Measurements from ENCODE around the gene FBXL4. TPM values are rescaled to one million over a fixed set of nuclear protein-coding genes. Genes with fewer than 3 reads are reported as not detected.
A peak's percentile ranks its signal among the peaks of the same experiment; 100 is the strongest.

FBXL4 gene
- total and polyA plus RNA-seq, 10 of the 15 experiments (the other 5 are each of a cell fraction or from before 2014, with no cell fraction given) = 2.9 to 16.9 (median 7.2) TPM

DNA sequence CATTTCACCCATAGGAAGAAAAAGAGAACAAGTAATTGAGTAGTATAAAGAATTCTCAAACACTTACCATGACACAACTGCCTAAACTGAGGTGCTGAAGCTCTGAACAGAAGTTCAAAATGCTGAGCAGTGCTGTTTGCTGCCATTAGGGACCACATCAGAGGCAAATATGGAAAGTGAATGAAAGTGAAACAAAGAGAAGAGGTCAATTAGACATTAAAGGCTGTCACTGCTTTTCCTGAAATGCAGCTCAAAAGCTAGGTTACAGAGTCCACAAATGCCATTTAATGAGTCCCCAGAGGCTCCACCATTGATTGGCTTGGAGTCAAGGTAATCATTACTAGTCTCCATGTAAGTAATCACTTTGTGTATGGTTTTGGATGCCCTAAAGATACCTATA, 67.3 kb downstream of the FBXL4 start (continued):
- TF ChIP-seq EP300 (IDR thresholded peaks at IDR 0.05; ENCODE audit: borderline replicate concordance in 1 of 2, control insufficient read depth in 1 of 2, low read depth in 2 of 2, low read length in 2 of 2) (0 out of 4 replicates have a peak, but pooled peaks of 1 of the 2 experiments have one; percentile 40), FOXK2 (IDR thresholded peaks at IDR 0.05) (no peak), SP1 (IDR thresholded peaks at IDR 0.05; ENCODE audit: low read depth, low read length) (no peak), KAT2A (conservative IDR thresholded peaks at IDR 0.05; ENCODE audit: control insufficient read depth, low read depth, low read length) (no peak), CEBPB (IDR thresholded peaks at IDR 0.05; ENCODE audit: borderline replicate concordance in 1 of 2, low read depth in 2 of 2, low read length in 2 of 2) (no peak), MTA2 (IDR thresholded peaks at IDR 0.05; ENCODE audit: low read depth) (peak; percentile 98), SIN3A (IDR thresholded peaks at IDR 0.05; ENCODE audit: low read depth, low read length) (no peak), BCL11A (IDR thresholded peaks at IDR 0.05; ENCODE audit: low read depth, low read length) (peak; percentile 78; the same call in 1 of the 2 replicates), RUNX3 (IDR thresholded peaks at IDR 0.05; ENCODE audit: low read length) (peak; percentile 41; the same call in 1 of the 2 replicates), ATF7 (IDR thresholded peaks at IDR 0.05; ENCODE audit: low read depth) (peak; percentile 27; the same call in 1 of the 2 replicates), SUPT20H (IDR thresholded peaks at IDR 0.05; ENCODE audit: borderline replicate concordance, control insufficient read depth, low read depth, low read length) (no peak), ZNF207 (IDR thresholded peaks at IDR 0.05; ENCODE audit: borderline replicate concordance) (no peak), HCFC1 (IDR thresholded peaks at IDR 0.05; ENCODE audit: low read length) (no peak), NR2C1 (IDR thresholded peaks at IDR 0.05) (no peak), NR2C2 (IDR thresholded peaks at IDR 0.05; ENCODE audit: borderline replicate concordance, control insufficient read depth, insufficient read length, low read depth) (no peak), TCF12 (IDR thresholded peaks at IDR 0.05; ENCODE audit: low read depth, low read length) (no peak), SREBF2 (IDR thresholded peaks at IDR 0.05; ENCODE audit: low read length) (no peak), SRF (IDR thresholded peaks at IDR 0.05; ENCODE audit: low read depth in 2 of 2, low read length in 2 of 2) (no peak), ZNF622 (IDR thresholded peaks at IDR 0.05) (no peak), STAT1 (conservative IDR thresholded peaks at IDR 0.05) (no peak), MXI1 (IDR thresholded peaks at IDR 0.05; ENCODE audit: low read depth, low read length) (no peak), NR2F1 (conservative IDR thresholded peaks at IDR 0.05) (peak; percentile 80; the same call in 1 of the 2 replicates)
- TF ChIP-seq, protein P1, sequence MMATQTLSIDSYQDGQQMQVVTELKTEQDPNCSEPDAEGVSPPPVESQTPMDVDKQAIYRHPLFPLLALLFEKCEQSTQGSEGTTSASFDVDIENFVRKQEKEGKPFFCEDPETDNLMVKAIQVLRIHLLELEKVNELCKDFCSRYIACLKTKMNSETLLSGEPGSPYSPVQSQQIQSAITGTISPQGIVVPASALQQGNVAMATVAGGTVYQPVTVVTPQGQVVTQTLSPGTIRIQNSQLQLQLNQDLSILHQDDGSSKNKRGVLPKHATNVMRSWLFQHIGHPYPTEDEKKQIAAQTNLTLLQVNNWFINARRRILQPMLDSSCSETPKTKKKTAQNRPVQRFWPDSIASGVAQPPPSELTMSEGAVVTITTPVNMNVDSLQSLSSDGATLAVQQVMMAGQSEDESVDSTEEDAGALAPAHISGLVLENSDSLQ (IDR thresholded peaks at IDR 0.05) = peak; percentile 63
- TF ChIP-seq, protein P2, sequence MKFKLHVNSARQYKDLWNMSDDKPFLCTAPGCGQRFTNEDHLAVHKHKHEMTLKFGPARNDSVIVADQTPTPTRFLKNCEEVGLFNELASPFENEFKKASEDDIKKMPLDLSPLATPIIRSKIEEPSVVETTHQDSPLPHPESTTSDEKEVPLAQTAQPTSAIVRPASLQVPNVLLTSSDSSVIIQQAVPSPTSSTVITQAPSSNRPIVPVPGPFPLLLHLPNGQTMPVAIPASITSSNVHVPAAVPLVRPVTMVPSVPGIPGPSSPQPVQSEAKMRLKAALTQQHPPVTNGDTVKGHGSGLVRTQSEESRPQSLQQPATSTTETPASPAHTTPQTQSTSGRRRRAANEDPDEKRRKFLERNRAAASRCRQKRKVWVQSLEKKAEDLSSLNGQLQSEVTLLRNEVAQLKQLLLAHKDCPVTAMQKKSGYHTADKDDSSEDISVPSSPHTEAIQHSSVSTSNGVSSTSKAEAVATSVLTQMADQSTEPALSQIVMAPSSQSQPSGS (IDR thresholded peaks at IDR 0.05; ENCODE audit: low read length) = no peak
- TF ChIP-seq, protein P3, sequence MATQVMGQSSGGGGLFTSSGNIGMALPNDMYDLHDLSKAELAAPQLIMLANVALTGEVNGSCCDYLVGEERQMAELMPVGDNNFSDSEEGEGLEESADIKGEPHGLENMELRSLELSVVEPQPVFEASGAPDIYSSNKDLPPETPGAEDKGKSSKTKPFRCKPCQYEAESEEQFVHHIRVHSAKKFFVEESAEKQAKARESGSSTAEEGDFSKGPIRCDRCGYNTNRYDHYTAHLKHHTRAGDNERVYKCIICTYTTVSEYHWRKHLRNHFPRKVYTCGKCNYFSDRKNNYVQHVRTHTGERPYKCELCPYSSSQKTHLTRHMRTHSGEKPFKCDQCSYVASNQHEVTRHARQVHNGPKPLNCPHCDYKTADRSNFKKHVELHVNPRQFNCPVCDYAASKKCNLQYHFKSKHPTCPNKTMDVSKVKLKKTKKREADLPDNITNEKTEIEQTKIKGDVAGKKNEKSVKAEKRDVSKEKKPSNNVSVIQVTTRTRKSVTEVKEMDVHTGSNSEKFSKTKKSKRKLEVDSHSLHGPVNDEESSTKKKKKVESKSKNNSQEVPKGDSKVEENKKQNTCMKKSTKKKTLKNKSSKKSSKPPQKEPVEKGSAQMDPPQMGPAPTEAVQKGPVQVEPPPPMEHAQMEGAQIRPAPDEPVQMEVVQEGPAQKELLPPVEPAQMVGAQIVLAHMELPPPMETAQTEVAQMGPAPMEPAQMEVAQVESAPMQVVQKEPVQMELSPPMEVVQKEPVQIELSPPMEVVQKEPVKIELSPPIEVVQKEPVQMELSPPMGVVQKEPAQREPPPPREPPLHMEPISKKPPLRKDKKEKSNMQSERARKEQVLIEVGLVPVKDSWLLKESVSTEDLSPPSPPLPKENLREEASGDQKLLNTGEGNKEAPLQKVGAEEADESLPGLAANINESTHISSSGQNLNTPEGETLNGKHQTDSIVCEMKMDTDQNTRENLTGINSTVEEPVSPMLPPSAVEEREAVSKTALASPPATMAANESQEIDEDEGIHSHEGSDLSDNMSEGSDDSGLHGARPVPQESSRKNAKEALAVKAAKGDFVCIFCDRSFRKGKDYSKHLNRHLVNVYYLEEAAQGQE (IDR thresholded peaks at IDR 0.05; ENCODE audit: low read depth, low read length) = no peak
- TF ChIP-seq, protein P4, sequence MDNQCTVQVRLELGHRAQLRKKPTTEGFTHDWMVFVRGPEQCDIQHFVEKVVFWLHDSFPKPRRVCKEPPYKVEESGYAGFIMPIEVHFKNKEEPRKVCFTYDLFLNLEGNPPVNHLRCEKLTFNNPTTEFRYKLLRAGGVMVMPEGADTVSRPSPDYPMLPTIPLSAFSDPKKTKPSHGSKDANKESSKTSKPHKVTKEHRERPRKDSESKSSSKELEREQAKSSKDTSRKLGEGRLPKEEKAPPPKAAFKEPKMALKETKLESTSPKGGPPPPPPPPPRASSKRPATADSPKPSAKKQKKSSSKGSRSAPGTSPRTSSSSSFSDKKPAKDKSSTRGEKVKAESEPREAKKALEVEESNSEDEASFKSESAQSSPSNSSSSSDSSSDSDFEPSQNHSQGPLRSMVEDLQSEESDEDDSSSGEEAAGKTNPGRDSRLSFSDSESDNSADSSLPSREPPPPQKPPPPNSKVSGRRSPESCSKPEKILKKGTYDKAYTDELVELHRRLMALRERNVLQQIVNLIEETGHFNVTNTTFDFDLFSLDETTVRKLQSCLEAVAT (IDR thresholded peaks at IDR 0.05) = no peak
